HFF-Myc (cell line): Measurements from ENCODE around the gene C3orf18.

Experiments
- DNase-seq: peaks from one replicate; pipeline ENCODE4 v3.0.0-alpha.2; 2011; ENCODE audit warnings: low read depth; ENCODE audit errors: extremely low read depth
- H3K4me3 ChIP-seq: replicated peaks from 2 replicates; pipeline ENCODE4 v1.5.1; 2011; ENCODE audit warnings: low read depth, mild to moderate bottlenecking, control low read depth, low read length
- TF ChIP-seq, protein P1 (sequence below): IDR thresholded peaks from 2 replicates; pipeline ENCODE4 v1.5.1; 2012; ENCODE audit warnings: mild to moderate bottlenecking, low read depth, low read length, control low read depth; ENCODE audit errors: missing control alignments

Gene C3orf18

GRCh38 chr3:50611464-50612233, 44.1 kb upstream of the C3orf18 start, which contains the start of gene CISH:
Gene CISH, minus strand, starts transcription at chr3:50611774. Its CDS starts 124 bp downstream, at chr3:50611650.
- TF ChIP-seq, protein P1, sequence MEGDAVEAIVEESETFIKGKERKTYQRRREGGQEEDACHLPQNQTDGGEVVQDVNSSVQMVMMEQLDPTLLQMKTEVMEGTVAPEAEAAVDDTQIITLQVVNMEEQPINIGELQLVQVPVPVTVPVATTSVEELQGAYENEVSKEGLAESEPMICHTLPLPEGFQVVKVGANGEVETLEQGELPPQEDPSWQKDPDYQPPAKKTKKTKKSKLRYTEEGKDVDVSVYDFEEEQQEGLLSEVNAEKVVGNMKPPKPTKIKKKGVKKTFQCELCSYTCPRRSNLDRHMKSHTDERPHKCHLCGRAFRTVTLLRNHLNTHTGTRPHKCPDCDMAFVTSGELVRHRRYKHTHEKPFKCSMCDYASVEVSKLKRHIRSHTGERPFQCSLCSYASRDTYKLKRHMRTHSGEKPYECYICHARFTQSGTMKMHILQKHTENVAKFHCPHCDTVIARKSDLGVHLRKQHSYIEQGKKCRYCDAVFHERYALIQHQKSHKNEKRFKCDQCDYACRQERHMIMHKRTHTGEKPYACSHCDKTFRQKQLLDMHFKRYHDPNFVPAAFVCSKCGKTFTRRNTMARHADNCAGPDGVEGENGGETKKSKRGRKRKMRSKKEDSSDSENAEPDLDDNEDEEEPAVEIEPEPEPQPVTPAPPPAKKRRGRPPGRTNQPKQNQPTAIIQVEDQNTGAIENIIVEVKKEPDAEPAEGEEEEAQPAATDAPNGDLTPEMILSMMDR: peak; percentile 48
- H3K4me3 ChIP-seq: peak within 1 kb of the TSS; percentile 67
- DNase-seq: no peak

DNA sequence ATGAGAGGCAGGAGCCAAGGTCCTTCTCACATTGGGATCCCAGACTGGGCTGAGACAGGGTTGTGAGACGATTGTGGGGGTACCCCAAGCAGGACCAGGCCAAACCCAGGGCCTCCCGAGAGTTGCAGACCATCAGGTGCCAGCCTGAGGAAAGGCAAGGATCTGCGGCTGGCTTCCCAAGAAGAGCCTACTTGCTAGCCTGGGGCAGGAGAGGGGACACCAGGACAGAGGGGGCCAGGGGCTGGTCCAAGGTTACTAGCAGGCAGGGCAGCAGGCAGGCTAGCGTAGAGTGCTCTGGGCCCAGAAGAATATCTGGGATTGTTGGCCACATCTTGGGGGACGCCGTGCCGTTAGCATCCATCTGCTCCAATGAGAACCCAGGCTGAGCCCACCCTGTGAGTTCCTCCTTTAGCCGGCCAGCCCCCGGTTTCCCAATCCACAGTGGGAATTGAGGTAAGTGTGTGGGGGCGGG, 43.5 kb upstream of the C3orf18 start:
- TF ChIP-seq, protein P1: no peak
- peak overlapping the region; percentile 67 for H3K4me3 ChIP-seq
- no peak for DNase-seq

GRCh38 chr3:50610181-50610971, 42.8 kb upstream of the C3orf18 start:
- TF ChIP-seq, protein P1: no peak
- no peak for DNase-seq
- H3K4me3 ChIP-seq: peak overlapping the region; percentile 67

GRCh38 chr3:50609763-50610085, 42.2 kb upstream of the C3orf18 start:
- no peak overlapping the region for H3K4me3 ChIP-seq
- TF ChIP-seq, protein P1: no peak
- no peak for DNase-seq

DNA sequence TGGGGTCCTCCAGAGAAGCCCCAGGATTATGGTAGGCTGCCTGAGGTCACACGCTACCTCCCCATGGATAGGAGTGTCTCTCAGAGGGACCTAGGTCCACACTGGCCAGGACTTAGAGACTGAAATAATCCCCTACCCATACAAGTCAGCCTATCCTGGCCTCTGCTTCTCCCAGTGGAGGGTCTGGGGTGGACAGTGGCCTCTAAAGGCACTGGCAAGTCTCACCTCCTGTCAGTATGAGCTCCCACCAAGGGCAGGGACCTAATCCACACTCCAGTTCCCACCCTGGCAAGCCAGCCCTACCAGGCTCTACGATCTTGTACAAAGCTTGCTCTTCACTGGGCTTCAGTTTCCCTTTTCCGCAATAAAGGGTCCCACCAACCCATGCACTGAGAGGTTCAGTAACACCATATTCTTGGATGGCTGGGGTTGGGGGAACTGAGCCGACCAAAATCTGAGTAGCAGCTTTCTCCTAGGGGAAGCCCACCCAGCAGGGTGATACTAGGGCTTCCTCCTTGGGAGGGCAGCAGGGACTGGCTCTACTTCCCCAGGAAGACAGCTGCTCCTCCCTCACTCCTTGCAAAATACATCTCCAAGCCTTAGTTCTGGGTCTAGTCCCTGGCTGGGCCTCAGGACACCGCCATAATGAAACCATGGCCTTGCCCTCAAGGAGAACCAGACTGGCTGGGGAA, 41.7 kb upstream of the C3orf18 start:
- DNase-seq: no peak
- H3K4me3 ChIP-seq: no peak overlapping the region
- TF ChIP-seq, protein P1: no peak

- H3K4me3 ChIP-seq: no peak overlapping the region
- TF ChIP-seq, protein P1: no peak
These were observed 40.7 kb upstream of the C3orf18 start for GRCh38 chr3:50608278-50608677.

More at GRCh38 chr3:50608278-50608677, 40.7 kb upstream of the C3orf18 start:
- no peak for DNase-seq
